Activated T-helper 1 cell treated with Interleukin-2 at 50 U/mL for 16 hours (primary cell): ENCODE data around the gene ST8SIA6.

Experiments
- DNase-seq: peaks from one replicate; pipeline ENCODE4 v3.0.0-alpha.2; 2020; ENCODE audit warnings: low read depth

The ST8SIA6 gene

GRCh38 chr10:17385066-17385465, 69.3 kb downstream of the ST8SIA6 start:
- no peak for DNase-seq

- no peak for DNase-seq
Observed at GRCh38 chr10:17383801-17384555, 70.4 kb downstream of the ST8SIA6 start.

GRCh38 chr10:17381502-17382142, 72.8 kb downstream of the ST8SIA6 start:
- DNase-seq, result no peak

GRCh38 chr10:17380888-17381287, 73.5 kb downstream of the ST8SIA6 start:
- no peak for DNase-seq

- DNase-seq, result no peak
Observed at GRCh38 chr10:17380016-17380415, 74.4 kb downstream of the ST8SIA6 start.

GRCh38 chr10:17379151-17379690, 75.2 kb downstream of the ST8SIA6 start:
- DNase-seq, result no peak

- DNase-seq, result no peak
Observed at GRCh38 chr10:17375936-17376584, 78.3 kb downstream of the ST8SIA6 start.

- DNase-seq, result no peak
Observed at GRCh38 chr10:17368708-17369272, 85.6 kb downstream of the ST8SIA6 start.

GRCh38 chr10:17366705-17367104, 87.7 kb downstream of the ST8SIA6 start:
- DNase-seq, result no peak

- DNase-seq, result no peak
Observed at GRCh38 chr10:17365402-17365801, 89.0 kb downstream of the ST8SIA6 start.

GRCh38 chr10:17358461-17358860, 95.9 kb downstream of the ST8SIA6 start:
- DNase-seq, result no peak

- DNase-seq, result no peak
Observed at GRCh38 chr10:17357781-17358180, 96.6 kb downstream of the ST8SIA6 start.

GRCh38 chr10:17356820-17357219, 97.6 kb downstream of the ST8SIA6 start:
- no peak for DNase-seq

- DNase-seq, result no peak
Observed at GRCh38 chr10:17354781-17355180, 99.6 kb downstream of the ST8SIA6 start.

- DNase-seq, result no peak
Observed at GRCh38 chr10:17353568-17354300, 100.7 kb downstream of the ST8SIA6 start.

GRCh38 chr10:17352583-17352982, 101.8 kb downstream of the ST8SIA6 start:
- DNase-seq, result no peak

- no peak for DNase-seq
Observed at GRCh38 chr10:17351506-17351905, 102.9 kb downstream of the ST8SIA6 start.

GRCh38 chr10:17349717-17350116, 104.7 kb downstream of the ST8SIA6 start:
- no peak for DNase-seq

GRCh38 chr10:17348501-17349349, 105.7 kb downstream of the ST8SIA6 start:
- DNase-seq, result no peak

- DNase-seq, result no peak
Observed at GRCh38 chr10:17348011-17348500, 106.3 kb downstream of the ST8SIA6 start.

- no peak for DNase-seq
Observed at GRCh38 chr10:17344206-17344605, 110.2 kb downstream of the ST8SIA6 start.
